Eye (tissue), 1 donor: ENCODE measurements around the gene NAA25.
"Not testable (repeated sequence)": the region's sequence is repeated elsewhere in the genome, so short reads cannot be mapped to it uniquely, and the experiment has no call there.

ENCODE experiments used
- DNase-seq: peaks from one replicate; pipeline ENCODE4 v3.0.0-alpha.2; 2015

The NAA25 gene

GRCh38 chr12:112007945-112008344, 100.6 kb downstream of the NAA25 start:
- peak; percentile 23 for DNase-seq

GRCh38 chr12:112005419-112006395, 102.9 kb downstream of the NAA25 start:
- DNase-seq, result no peak

GRCh38 chr12:112004041-112004440, 104.5 kb downstream of the NAA25 start:
- DNase-seq, result no peak

- no peak for DNase-seq
Measured at GRCh38 chr12:112001576-112001975, 107.0 kb downstream of the NAA25 start.

GRCh38 chr12:112000820-112001219, 107.8 kb downstream of the NAA25 start:
- no peak for DNase-seq

- DNase-seq, result not testable (repeated sequence)
Measured at GRCh38 chr12:111999129-111999528, 109.5 kb downstream of the NAA25 start.

GRCh38 chr12:111998015-111998414, 110.6 kb downstream of the NAA25 start:
- no peak for DNase-seq

- no peak for DNase-seq
Measured at GRCh38 chr12:111997300-111997699, 111.3 kb downstream of the NAA25 start.

GRCh38 chr12:111995782-111996480, 112.7 kb downstream of the NAA25 start:
- DNase-seq, result no peak

- DNase-seq, result not testable (repeated sequence)
Measured at GRCh38 chr12:111994211-111995111, 114.1 kb downstream of the NAA25 start.

GRCh38 chr12:111993292-111994150, 115.1 kb downstream of the NAA25 start:
- DNase-seq, result no peak

GRCh38 chr12:111992464-111992863, 116.1 kb downstream of the NAA25 start:
- no peak for DNase-seq

GRCh38 chr12:111991946-111992345, 116.6 kb downstream of the NAA25 start:
- no peak for DNase-seq

GRCh38 chr12:111991535-111991934, 117.0 kb downstream of the NAA25 start:
- no peak for DNase-seq

- no peak for DNase-seq
Measured at GRCh38 chr12:111984820-111985219, 123.8 kb downstream of the NAA25 start.

- DNase-seq, result no peak
Measured at GRCh38 chr12:111981987-111982386, 126.6 kb downstream of the NAA25 start.

- DNase-seq, result no peak
Measured at GRCh38 chr12:111980598-111980997, 128.0 kb downstream of the NAA25 start.

GRCh38 chr12:111978545-111978944, 130.0 kb downstream of the NAA25 start:
- no peak for DNase-seq

- no peak for DNase-seq
Measured at GRCh38 chr12:111976860-111977259, 131.7 kb downstream of the NAA25 start.
